Adrenal gland (tissue), 5 donors: ENCODE measurements around the gene SETSIP.

ENCODE experiments used
- POLR2A ChIP-seq, 2 donors: fragments of 450-650 bp; IDR thresholded peaks; one replicate each; pipeline ENCODE4 v1.6.1; 2017; ENCODE audit warnings: antibody characterized with exemption in 2 of 2, mild to moderate bottlenecking in 2 of 2, moderate library complexity in 1 of 2
- TF ChIP-seq, protein P1 (sequence below), 6 experiments: fragments of 450-650 bp in 4 of 6; fragments of 200-600 bp in 2 of 6; sonication (generic) in 1 of 6; IDR thresholded peaks; 1 replicate in 5 of 6; 2 replicates in 1 of 6; pipeline versions ENCODE4 v1.5.1 to v1.8.0; 2016 to 2021; ENCODE audit warnings: antibody characterized with exemption in 6 of 6, mild to moderate bottlenecking in 2 of 6, moderate library complexity in 1 of 6
- donor health status: DM: no; HTN: no; CAD: no.

GRCh38 chr1:92108631-92109030, 33.4 kb upstream of the SETSIP start:
- TF ChIP-seq, protein P1, sequence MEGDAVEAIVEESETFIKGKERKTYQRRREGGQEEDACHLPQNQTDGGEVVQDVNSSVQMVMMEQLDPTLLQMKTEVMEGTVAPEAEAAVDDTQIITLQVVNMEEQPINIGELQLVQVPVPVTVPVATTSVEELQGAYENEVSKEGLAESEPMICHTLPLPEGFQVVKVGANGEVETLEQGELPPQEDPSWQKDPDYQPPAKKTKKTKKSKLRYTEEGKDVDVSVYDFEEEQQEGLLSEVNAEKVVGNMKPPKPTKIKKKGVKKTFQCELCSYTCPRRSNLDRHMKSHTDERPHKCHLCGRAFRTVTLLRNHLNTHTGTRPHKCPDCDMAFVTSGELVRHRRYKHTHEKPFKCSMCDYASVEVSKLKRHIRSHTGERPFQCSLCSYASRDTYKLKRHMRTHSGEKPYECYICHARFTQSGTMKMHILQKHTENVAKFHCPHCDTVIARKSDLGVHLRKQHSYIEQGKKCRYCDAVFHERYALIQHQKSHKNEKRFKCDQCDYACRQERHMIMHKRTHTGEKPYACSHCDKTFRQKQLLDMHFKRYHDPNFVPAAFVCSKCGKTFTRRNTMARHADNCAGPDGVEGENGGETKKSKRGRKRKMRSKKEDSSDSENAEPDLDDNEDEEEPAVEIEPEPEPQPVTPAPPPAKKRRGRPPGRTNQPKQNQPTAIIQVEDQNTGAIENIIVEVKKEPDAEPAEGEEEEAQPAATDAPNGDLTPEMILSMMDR (IDR thresholded peaks at IDR 0.05), result no peak
- no peak for TF ChIP-seq POLR2A (IDR thresholded peaks at IDR 0.05)
